ENCODE results near the gene MAN1B1.

DNA sequence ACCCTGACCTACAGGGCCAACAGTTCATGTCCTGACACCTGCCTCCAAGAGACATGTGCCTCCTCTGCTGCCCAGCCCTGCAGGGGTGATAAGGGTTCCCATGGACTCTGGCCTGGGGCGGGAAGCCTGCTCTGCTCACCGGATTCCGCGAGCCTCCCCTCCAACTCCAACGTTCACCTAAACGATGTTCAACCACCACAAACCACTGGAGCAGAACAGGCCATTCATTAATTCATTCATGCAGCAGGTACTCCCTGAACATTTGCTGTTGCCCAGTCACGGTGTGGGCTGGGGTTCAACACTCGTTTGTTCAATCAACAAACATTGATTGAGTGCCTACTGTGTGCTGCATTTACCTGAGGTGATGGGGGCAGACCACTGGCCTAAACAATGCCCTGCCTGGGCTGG is 12.8 kb upstream of the MAN1B1 start:
- TF ChIP-seq POLR2A (IDR thresholded peaks at IDR 0.05; ENCODE audit: low read depth, low read length) (no peak), TAF1 (IDR thresholded peaks at IDR 0.05; ENCODE audit: low read depth, low read length) (no peak)

Measured in GM12891 (cell line).